Mucosa of rectum (tissue), 2 donors: ENCODE results near the gene KCNF1.

Source experiments
- H3K27ac ChIP-seq, 2 donors: one replicate each; pipeline ENCODE4 v1.7.0; 2013; ENCODE audit warnings: inconsistent platforms in 2 of 2, low read depth in 2 of 2, low read length in 2 of 2
- H3K27me3 ChIP-seq, 2 donors: one replicate each; pipeline ENCODE4 v1.7.0; 2013; ENCODE audit warnings: low read length in 2 of 2; ENCODE audit not compliant: control insufficient read depth in 2 of 2, insufficient read depth in 2 of 2
- H3K36me3 ChIP-seq, 2 donors: one replicate each; pipeline ENCODE4 v1.7.0; 2013; ENCODE audit warnings: low read length in 2 of 2; ENCODE audit not compliant: control insufficient read depth in 2 of 2, insufficient read depth in 2 of 2
- H3K4me1 ChIP-seq, 2 donors: one replicate each; pipeline ENCODE4 v1.7.0; 2013; ENCODE audit warnings: low read length in 2 of 2, mild to moderate bottlenecking in 1 of 2; ENCODE audit not compliant: control insufficient read depth in 2 of 2, insufficient read depth in 2 of 2
- H3K4me3 ChIP-seq, 2 donors: one replicate each; pipeline ENCODE4 v1.7.0; 2013; ENCODE audit warnings: low read length in 2 of 2
- H3K9ac ChIP-seq, 2 donors: one replicate each; pipeline ENCODE4 v1.7.0; 2013; ENCODE audit warnings: low read length in 2 of 2, low read depth in 1 of 2, mild to moderate bottlenecking in 1 of 2
- H3K9me3 ChIP-seq, 2 donors: one replicate each; pipeline ENCODE4 v1.7.0; 2013; ENCODE audit warnings: low read length in 2 of 2; ENCODE audit not compliant: control insufficient read depth in 2 of 2
- donor health status: healthy.
- donor health status: Normal muscosa, but diverticular disease.

Gene KCNF1

DNA sequence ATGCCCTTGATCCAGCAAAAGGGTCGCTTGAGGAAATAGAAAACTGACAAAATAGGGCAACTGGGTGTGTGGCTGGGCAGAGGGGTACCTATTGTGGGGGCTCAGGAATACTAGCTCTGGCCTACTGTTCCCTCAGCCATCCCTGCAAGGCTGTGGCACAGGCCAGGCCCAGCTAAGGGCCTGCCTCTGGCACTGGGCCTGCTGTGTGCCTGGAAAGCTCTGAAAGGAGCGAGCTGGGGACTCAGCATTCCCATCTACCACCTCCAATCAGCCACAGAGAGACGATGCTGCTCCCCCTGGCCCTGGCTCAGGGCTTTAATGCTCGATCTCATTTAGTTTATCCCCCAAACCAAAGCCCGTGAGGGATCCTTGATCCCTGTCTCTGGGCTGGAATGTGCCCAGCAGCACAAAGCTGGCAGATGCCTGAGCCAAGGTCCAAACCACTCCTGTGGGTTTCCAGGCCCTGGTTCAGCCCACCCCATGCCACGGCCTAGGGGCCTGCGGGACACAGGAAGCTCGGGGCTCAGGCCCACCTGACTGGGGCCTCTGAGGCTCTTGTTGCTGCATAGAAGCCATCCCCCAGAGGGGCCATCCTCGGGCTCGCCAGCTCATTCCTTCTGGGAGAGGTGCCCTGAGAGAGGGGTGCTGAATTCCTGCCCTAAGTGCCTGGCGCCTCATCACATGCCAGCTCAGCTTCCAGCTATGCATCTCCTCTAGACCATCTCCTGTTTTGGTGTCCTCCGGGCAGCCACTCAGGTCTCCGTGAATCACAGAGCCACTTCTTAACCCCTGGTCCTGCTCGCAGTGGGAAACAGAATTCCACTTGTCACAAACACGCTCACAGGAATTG, 43.0 kb upstream of the KCNF1 start:
- H3K36me3 ChIP-seq: no peaks in the 10 kb centered on the region
- peaks cover 0 to 9% of the 10 kb centered on the region in 2 donors for H3K4me1 ChIP-seq
- H3K4me3 ChIP-seq: no peak overlapping the region
- no peak overlapping the region for H3K9ac ChIP-seq
- peaks cover 0 to 3% of the 10 kb centered on the region in 2 donors for H3K27me3 ChIP-seq
- H3K27ac ChIP-seq: no peak overlapping the region
- no peaks in the 10 kb centered on the region for H3K9me3 ChIP-seq

DNA sequence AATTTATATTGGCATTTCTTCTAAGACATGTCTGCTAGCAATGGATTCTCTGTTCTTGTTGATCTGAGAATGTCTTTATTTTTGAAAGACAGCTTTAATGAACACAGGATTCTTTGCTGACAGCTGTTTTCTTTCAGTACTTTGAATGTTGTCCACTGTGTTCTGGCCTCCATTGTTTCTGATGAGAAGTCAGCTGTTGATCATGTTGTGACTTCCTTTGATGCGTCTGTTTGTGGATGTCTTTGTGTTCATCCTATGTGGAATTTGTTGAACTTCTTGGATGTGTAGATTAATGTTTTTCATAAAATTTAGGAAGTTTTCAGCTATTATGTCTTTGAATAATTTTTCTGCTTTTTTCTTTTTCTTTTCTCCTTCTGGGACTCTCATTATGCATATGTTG, 39.8 kb upstream of the KCNF1 start:
- Histone ChIP-seq H3K27ac (no peak overlapping the region), H3K9me3 (no peaks in the 10 kb centered on the region), H3K36me3 (no peaks in the 10 kb centered on the region), H3K4me1 (peaks cover 7 to 12% of the 10 kb centered on the region in 2 donors), H3K4me3 (no peak overlapping the region), H3K9ac (no peak overlapping the region), H3K27me3 (peaks cover 0 to 3% of the 10 kb centered on the region in 2 donors)

DNA sequence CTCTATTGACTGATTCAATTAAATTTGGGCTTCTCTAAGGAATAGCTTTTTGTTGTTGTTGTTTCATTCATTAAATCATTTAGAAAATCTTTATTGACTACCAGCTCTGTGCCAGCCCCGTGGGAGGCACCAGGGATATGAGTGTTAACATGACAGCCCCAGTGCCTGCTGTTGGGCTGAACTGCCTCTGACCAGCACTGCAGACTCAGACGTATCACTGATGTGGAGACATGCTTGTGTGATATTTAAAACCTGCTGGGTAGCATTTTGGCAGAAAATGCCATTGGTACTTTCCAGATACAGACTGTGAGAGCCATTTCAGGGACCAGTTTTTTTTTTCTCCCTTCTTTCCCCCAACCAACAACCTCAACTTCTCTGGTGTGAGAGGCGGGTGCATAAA, 38.6 kb upstream of the KCNF1 start:
- no peaks in the 10 kb centered on the region for H3K9me3 ChIP-seq
- H3K9ac ChIP-seq: no peak overlapping the region
- H3K4me3 ChIP-seq: no peak overlapping the region
- no peaks in the 10 kb centered on the region for H3K36me3 ChIP-seq
- peaks cover 15 to 21% of the 10 kb centered on the region in 2 donors for H3K4me1 ChIP-seq
- H3K27ac ChIP-seq: no peak overlapping the region
- no peaks in the 10 kb centered on the region for H3K27me3 ChIP-seq

DNA sequence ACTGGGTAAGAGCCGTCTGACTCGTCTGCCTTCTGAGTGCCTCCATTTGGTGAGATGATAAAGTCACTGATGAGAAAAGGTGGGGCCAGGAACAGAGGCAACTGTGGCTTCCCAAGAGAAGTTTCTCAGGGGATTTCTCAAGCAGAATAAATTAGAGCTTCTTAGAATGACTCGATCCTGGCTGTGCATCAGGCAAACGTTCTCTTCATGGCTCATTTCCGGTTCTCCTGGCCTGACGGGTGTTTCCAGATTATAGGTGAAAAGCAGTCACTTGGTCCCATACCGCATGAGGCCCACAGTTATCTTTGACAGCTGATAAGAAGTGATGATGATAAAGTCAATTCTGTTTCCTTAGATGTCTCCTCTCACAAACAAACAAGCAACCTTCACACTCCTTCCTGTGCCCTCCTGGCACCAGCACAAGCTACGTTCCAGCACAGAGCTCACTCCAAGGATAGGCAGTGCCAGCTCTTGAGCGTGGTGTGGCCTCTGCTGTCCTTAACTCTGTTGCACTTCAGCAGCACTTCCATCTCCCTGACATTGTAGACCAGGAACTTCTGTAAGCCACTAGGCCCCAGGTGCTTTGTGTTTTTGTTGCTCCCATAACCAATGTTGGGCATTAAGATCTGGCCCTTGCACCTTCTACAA, 37.8 kb upstream of the KCNF1 start:
- Histone ChIP-seq H3K9ac (no peak overlapping the region), H3K9me3 (no peaks in the 10 kb centered on the region), H3K36me3 (no peaks in the 10 kb centered on the region), H3K27ac (no peak overlapping the region), H3K4me3 (no peak overlapping the region), H3K4me1 (peaks cover 16 to 27% of the 10 kb centered on the region in 2 donors), H3K27me3 (no peaks in the 10 kb centered on the region)

DNA sequence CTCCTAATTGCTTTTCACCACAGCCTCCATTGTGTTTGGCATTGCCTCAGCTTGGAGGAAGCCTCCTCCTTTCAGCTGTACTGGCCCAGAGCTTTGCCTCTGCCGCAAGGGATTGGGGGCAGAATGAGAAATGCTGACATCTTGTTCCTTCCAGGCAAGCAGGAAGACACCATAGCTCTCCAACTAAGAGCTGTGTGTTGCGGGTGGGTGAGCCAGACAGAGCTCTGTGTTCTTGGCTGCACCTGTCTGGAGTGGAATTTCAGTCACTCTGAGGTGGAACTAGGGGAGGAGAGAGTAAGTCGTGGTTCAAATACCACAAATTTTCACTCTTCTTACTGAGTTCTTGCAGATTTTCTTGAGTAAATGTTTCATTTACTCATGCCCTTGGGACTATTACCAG, 36.6 kb upstream of the KCNF1 start:
- Histone ChIP-seq H3K27ac (no peak overlapping the region), H3K4me1 (peaks cover 16 to 27% of the 10 kb centered on the region in 2 donors), H3K9ac (peak overlapping the region in 1 of 2 donors; percentile 3), H3K36me3 (no peaks in the 10 kb centered on the region), H3K9me3 (no peaks in the 10 kb centered on the region), H3K4me3 (no peak overlapping the region), H3K27me3 (no peaks in the 10 kb centered on the region)

DNA sequence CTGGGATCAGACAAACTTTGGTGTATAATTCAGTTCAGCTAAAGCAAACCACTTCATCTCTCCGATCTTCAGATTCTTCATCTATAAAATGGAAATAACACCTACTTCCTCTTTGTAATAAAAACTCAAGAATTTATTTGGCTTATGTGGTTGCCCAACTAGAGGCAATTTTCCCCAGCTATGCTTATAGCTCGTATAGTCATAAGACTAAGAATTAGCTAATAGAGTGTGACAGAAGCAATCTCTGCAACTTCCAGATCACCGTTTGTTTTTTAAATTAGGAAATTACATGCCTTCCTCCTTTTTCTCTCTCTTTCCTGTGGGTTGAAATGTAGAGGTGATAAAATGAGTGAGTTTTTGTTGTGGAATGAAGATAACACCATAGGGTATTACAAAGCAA, 35.3 kb upstream of the KCNF1 start:
- peaks cover 16 to 27% of the 10 kb centered on the region in 2 donors for H3K4me1 ChIP-seq
- peak overlapping the region in 1 of 2 donors; percentile 60 for H3K9ac ChIP-seq
- H3K36me3 ChIP-seq: no peaks in the 10 kb centered on the region
- H3K27ac ChIP-seq: peak overlapping the region; percentile 77 to 87
- H3K4me3 ChIP-seq: peak overlapping the region in 1 of 2 donors; percentile 20
- H3K9me3 ChIP-seq: no peaks in the 10 kb centered on the region
- H3K27me3 ChIP-seq: no peaks in the 10 kb centered on the region

DNA sequence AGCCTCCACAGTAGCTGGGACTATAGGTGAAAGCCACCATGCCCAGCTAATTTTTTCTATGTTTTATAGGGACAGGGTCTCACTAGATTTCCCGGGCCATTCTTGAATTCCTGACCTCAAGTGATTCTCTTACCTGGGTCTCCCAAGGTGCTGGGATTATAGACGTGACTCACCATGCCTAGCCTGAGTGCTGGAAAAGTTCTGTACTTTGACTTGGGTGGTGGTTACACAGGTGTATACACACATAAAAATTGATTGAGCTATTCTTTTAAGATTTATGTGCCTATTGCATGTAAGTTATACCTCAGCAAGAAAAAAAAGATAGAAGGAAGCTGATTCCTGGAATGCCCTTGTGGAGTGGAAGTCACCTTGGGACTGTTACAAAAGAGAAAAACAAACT, 34.8 kb upstream of the KCNF1 start:
- no peaks in the 10 kb centered on the region for H3K9me3 ChIP-seq
- peak overlapping the region in 1 of 2 donors; percentile 60 for H3K9ac ChIP-seq
- H3K4me1 ChIP-seq: peaks cover 16 to 27% of the 10 kb centered on the region in 2 donors
- no peaks in the 10 kb centered on the region for H3K36me3 ChIP-seq
- H3K27me3 ChIP-seq: no peaks in the 10 kb centered on the region
- H3K27ac ChIP-seq: peak overlapping the region; percentile 84 to 87
- peak overlapping the region; percentile 20 to 35 for H3K4me3 ChIP-seq

DNA sequence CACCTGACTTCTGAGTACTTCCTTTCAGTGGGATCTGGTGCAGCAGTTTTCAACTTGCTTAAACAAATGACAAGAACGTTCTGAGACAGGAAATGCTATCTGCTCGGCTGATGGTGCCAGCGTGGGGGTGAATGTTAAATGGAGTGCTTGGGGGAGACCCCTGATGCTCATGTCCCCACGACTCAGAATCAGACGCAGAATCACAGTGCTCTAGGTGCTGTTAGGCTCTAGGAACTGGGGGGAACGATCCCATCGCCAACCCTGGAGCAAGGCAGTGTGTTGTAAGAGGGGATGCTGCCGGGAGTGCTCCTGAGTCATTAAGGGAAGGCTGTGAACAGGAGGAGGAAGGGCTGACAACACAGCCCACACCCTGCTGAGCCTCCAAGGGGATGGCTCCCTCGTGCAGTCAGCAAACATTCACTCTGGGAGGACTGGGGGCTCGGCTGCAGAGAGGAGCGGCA, 34.1 kb upstream of the KCNF1 start:
- peak overlapping the region; percentile 83 to 84 for H3K27ac ChIP-seq
- no peaks in the 10 kb centered on the region for H3K9me3 ChIP-seq
- no peaks in the 10 kb centered on the region for H3K27me3 ChIP-seq
- peak overlapping the region in 1 of 2 donors; percentile 22 for H3K4me3 ChIP-seq
- H3K4me1 ChIP-seq: peaks cover 16 to 31% of the 10 kb centered on the region in 2 donors
- no peaks in the 10 kb centered on the region for H3K36me3 ChIP-seq
- peak overlapping the region; percentile 47 to 63 for H3K9ac ChIP-seq

DNA sequence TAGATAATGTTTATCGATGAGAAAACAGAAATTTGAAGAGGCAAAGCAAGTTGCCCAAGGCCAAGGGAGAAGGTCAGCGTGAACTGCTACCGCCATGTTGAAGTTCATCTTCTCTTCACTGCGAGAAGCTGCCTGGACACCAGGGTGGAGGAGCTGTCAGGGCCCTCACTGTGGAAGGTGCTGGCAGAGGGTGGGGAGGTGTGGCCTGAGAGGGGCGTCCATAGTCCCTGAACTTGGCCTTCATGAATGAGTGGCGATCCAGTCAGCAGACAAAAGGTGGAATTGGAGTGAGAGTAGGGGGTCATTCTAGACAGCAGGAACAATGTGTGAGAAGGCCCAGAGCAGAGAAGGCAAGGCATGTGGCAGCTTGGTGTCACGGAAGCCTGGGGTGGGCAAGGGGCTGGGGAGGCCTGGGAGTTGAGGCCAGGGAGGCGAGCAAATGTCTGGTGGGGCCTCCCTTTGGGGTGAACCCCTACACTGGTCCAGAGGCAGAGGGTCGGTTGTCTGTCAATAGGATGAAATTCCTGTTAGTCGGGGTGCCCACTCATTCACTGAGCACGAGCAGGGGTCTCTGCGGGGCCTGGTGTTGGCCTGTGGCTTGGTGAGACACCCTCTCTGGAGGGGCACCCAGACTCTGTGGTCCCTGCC, 33.3 kb upstream of the KCNF1 start:
- no peak overlapping the region for H3K9ac ChIP-seq
- peak overlapping the region; percentile 83 to 84 for H3K27ac ChIP-seq
- no peak overlapping the region for H3K4me3 ChIP-seq
- H3K27me3 ChIP-seq: no peaks in the 10 kb centered on the region
- peaks cover 18 to 36% of the 10 kb centered on the region in 2 donors for H3K4me1 ChIP-seq
- H3K36me3 ChIP-seq: no peaks in the 10 kb centered on the region
- no peaks in the 10 kb centered on the region for H3K9me3 ChIP-seq

DNA sequence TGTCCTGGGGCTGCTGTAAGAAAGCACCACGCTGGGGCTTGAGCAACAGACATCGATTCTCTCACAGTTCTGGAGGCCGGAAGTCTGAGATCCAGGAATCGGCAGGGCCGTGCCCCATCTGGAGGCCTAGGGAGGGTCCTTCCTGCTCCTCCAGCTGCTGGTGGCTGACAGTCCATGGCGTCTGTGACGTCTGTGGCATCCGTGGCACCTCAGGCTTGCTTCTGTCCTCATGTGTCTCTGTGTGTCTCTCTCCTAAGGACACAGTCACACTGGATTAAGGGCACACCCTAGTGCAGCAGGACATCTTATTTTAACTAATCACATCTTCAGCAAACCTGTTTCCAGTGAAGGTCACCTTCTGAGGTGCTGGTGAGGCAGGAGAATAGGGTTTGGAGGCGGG, 32.6 kb upstream of the KCNF1 start:
- Histone ChIP-seq H3K9ac (no peak overlapping the region), H3K36me3 (no peaks in the 10 kb centered on the region), H3K4me3 (no peak overlapping the region), H3K27me3 (no peaks in the 10 kb centered on the region), H3K4me1 (peaks cover 25 to 44% of the 10 kb centered on the region in 2 donors), H3K9me3 (no peaks in the 10 kb centered on the region), H3K27ac (no peak overlapping the region)
